ENCODE results near the gene TNKS1BP1. TPM values are rescaled to one million over a fixed set of nuclear protein-coding genes. Genes with fewer than 3 reads are reported as not detected.

The TNKS1BP1 gene
- total and polyA plus RNA-seq, 2 experiments from 2014 or later = 64.2 to 72.2 TPM

DNA sequence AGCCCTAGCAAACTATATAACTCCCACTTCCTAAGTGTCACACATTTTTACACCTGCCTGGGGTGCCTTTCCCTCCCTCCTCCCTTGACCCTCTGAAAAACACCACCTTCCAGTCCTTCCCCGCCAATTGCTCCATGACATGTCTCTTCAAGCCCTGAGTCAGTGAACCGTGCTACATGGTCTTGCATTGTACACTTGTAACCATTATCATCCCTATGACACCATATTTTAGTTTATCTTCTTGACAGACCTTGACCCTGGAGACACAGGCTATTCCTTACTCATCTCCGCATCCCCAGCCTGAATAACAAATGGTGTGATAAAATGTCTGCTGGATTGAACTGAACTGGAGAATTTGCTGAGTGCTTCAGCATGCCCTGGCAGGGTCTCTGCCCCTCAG lies 36.9 kb downstream of the TNKS1BP1 start:
- peaks cover 13% of the 10 kb centered on the region; the same call in 1 of the 2 replicates for H3K9me2 ChIP-seq (ENCODE audit: insufficient read depth)
- peaks cover under 1% of the 10 kb centered on the region; the same call in 2 of the 3 replicates for H3K36me3 Mint-ChIP-seq (ENCODE audit: low read depth)
- no peak overlapping the region for H3K4me3 Mint-ChIP-seq
- no peaks in the 10 kb centered on the region for H3K27me3 ChIP-seq (ENCODE audit: insufficient read depth)
- H3K27ac ChIP-seq (ENCODE audit: low read depth) = no peak overlapping the region
- ATAC-seq = no peak
- H3K27ac Mint-ChIP-seq = no peak overlapping the region
- no peak overlapping the region for H3K4me3 ChIP-seq
- no peaks in the 10 kb centered on the region for H3F3A ChIP-seq (replicated peaks; ENCODE audit: low read depth)
- peaks cover 6% of the 10 kb centered on the region for H3K27me3 Mint-ChIP-seq (ENCODE audit: insufficient read depth, low read depth, poor library complexity)
- no peaks in the 10 kb centered on the region for H3K79me2 ChIP-seq (replicated peaks; ENCODE audit: insufficient read depth)
- H3K4me1 ChIP-seq (ENCODE audit: insufficient read depth) = peaks cover 19% of the 10 kb centered on the region
- H3K9me3 Mint-ChIP-seq = no peaks in the 10 kb centered on the region
- no peak overlapping the region for H2AFZ ChIP-seq
- H3K4me1 Mint-ChIP-seq = peaks cover 37% of the 10 kb centered on the region
- H3K4me2 ChIP-seq = no peak overlapping the region
- TF ChIP-seq CREB1 (CRISPR knock-in tag; IDR thresholded peaks at IDR 0.05; ENCODE audit: low read depth) (no peak), POLR2AphosphoS5 (IDR thresholded peaks at IDR 0.05; ENCODE audit: low read depth) (no peak), ZNF331 (CRISPR knock-in tag; IDR thresholded peaks at IDR 0.05; ENCODE audit: low read depth) (no peak), EZH2 (IDR thresholded peaks at IDR 0.05; ENCODE audit: low read depth, unreplicated experiment) (no peak), EZH2phosphoT487 (IDR thresholded peaks at IDR 0.05; ENCODE audit: unreplicated experiment) (no peak), ZNF114 (CRISPR knock-in tag; IDR thresholded peaks at IDR 0.05) (no peak), JUNB (IDR thresholded peaks at IDR 0.05; ENCODE audit: unreplicated experiment) (no peak)
- TF ChIP-seq, protein P1, sequence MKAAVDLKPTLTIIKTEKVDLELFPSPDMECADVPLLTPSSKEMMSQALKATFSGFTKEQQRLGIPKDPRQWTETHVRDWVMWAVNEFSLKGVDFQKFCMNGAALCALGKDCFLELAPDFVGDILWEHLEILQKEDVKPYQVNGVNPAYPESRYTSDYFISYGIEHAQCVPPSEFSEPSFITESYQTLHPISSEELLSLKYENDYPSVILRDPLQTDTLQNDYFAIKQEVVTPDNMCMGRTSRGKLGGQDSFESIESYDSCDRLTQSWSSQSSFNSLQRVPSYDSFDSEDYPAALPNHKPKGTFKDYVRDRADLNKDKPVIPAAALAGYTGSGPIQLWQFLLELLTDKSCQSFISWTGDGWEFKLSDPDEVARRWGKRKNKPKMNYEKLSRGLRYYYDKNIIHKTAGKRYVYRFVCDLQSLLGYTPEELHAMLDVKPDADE (IDR thresholded peaks at IDR 0.05) = no peak
- TF ChIP-seq, protein P2, sequence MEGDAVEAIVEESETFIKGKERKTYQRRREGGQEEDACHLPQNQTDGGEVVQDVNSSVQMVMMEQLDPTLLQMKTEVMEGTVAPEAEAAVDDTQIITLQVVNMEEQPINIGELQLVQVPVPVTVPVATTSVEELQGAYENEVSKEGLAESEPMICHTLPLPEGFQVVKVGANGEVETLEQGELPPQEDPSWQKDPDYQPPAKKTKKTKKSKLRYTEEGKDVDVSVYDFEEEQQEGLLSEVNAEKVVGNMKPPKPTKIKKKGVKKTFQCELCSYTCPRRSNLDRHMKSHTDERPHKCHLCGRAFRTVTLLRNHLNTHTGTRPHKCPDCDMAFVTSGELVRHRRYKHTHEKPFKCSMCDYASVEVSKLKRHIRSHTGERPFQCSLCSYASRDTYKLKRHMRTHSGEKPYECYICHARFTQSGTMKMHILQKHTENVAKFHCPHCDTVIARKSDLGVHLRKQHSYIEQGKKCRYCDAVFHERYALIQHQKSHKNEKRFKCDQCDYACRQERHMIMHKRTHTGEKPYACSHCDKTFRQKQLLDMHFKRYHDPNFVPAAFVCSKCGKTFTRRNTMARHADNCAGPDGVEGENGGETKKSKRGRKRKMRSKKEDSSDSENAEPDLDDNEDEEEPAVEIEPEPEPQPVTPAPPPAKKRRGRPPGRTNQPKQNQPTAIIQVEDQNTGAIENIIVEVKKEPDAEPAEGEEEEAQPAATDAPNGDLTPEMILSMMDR (conservative IDR thresholded peaks at IDR 0.05; ENCODE audit: low read depth in 2 of 2) = no peak
- TF ChIP-seq, protein P3, sequence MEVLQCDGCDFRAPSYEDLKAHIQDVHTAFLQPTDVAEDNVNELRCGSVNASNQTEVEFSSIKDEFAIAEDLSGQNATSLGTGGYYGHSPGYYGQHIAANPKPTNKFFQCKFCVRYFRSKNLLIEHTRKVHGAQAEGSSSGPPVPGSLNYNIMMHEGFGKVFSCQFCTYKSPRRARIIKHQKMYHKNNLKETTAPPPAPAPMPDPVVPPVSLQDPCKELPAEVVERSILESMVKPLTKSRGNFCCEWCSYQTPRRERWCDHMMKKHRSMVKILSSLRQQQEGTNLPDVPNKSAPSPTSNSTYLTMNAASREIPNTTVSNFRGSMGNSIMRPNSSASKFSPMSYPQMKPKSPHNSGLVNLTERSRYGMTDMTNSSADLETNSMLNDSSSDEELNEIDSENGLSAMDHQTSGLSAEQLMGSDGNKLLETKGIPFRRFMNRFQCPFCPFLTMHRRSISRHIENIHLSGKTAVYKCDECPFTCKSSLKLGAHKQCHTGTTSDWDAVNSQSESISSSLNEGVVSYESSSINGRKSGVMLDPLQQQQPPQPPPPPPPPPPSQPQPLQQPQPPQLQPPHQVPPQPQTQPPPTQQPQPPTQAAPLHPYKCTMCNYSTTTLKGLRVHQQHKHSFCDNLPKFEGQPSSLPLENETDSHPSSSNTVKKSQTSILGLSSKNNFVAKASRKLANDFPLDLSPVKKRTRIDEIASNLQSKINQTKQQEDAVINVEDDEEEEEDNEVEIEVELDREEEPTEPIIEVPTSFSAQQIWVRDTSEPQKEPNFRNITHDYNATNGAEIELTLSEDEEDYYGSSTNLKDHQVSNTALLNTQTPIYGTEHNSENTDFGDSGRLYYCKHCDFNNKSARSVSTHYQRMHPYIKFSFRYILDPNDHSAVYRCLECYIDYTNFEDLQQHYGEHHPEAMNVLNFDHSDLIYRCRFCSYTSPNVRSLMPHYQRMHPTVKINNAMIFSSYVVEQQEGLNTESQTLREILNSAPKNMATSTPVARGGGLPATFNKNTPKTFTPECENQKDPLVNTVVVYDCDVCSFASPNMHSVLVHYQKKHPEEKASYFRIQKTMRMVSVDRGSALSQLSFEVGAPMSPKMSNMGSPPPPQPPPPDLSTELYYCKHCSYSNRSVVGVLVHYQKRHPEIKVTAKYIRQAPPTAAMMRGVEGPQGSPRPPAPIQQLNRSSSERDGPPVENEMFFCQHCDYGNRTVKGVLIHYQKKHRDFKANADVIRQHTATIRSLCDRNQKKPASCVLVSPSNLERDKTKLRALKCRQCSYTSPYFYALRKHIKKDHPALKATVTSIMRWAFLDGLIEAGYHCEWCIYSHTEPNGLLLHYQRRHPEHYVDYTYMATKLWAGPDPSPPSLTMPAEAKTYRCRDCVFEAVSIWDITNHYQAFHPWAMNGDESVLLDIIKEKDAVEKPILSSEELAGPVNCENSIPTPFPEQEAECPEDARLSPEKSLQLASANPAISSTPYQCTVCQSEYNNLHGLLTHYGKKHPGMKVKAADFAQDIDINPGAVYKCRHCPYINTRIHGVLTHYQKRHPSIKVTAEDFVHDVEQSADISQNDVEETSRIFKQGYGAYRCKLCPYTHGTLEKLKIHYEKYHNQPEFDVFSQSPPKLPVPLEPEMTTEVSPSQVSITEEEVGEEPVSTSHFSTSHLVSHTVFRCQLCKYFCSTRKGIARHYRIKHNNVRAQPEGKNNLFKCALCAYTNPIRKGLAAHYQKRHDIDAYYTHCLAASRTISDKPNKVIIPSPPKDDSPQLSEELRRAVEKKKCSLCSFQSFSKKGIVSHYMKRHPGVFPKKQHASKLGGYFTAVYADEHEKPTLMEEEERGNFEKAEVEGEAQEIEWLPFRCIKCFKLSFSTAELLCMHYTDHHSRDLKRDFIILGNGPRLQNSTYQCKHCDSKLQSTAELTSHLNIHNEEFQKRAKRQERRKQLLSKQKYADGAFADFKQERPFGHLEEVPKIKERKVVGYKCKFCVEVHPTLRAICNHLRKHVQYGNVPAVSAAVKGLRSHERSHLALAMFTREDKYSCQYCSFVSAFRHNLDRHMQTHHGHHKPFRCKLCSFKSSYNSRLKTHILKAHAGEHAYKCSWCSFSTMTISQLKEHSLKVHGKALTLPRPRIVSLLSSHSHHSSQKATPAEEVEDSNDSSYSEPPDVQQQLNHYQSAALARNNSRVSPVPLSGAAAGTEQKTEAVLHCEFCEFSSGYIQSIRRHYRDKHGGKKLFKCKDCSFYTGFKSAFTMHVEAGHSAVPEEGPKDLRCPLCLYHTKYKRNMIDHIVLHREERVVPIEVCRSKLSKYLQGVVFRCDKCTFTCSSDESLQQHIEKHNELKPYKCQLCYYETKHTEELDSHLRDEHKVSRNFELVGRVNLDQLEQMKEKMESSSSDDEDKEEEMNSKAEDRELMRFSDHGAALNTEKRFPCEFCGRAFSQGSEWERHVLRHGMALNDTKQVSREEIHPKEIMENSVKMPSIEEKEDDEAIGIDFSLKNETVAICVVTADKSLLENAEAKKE (CRISPR knock-in tag; IDR thresholded peaks at IDR 0.05) = no peak
- no peak for DNase-seq (ENCODE audit: low spot score)
- H3K36me3 ChIP-seq (ENCODE audit: insufficient read depth) = no peaks in the 10 kb centered on the region
- no peaks in the 10 kb centered on the region for H4K20me1 ChIP-seq (replicated peaks; ENCODE audit: insufficient read depth)

Data from GM23338 (cell line).